Measurements from ENCODE around the gene SUMF2.
A peak's percentile ranks its signal among the peaks of the same experiment; 100 is the strongest.
"Not testable (repeated sequence)": the region's sequence is repeated elsewhere in the genome, so short reads cannot be mapped to it uniquely, and the experiment has no call there.

The SUMF2 gene

GRCh38 chr7:56048245-56048644 lies 15.8 kb upstream of the SUMF2 start:
- TF ChIP-seq ZNF274 (IDR thresholded peaks at IDR 0.05; ENCODE audit: low read depth, low read length), result no peak
- H3K4me3 ChIP-seq (ENCODE audit: low read length), result no peak overlapping the region

GRCh38 chr7:56048763-56049162 lies 15.3 kb upstream of the SUMF2 start:
- H3K4me3 ChIP-seq (ENCODE audit: low read length), result not testable (repeated sequence)

GRCh38 chr7:56051053-56051338 lies 13.1 kb upstream of the SUMF2 start:
- H3K4me3 ChIP-seq (ENCODE audit: low read length), result peak overlapping the region; percentile 98
- no peak for TF ChIP-seq ZNF274 (IDR thresholded peaks at IDR 0.05; ENCODE audit: low read depth, low read length)

- no peak for TF ChIP-seq ZNF274 (IDR thresholded peaks at IDR 0.05; ENCODE audit: low read depth, low read length)
- H3K4me3 ChIP-seq (ENCODE audit: low read length), result peak within 1 kb of the TSS; percentile 98
These were observed 12.5 kb upstream of the SUMF2 start, which contains the start of the genes CCT6A and PSPH for GRCh38 chr7:56051339-56052191. Gene CCT6A, plus strand, starts transcription at chr7:56051765. Its CDS starts 84 bp downstream, at chr7:56051849. Gene PSPH, minus strand, starts transcription at chr7:56051444. Its CDS starts 30,232 bp downstream, at chr7:56021212.

GRCh38 chr7:56053379-56053778 lies 10.7 kb upstream of the SUMF2 start:
- no peak for TF ChIP-seq ZNF274 (IDR thresholded peaks at IDR 0.05; ENCODE audit: low read depth, low read length)
- H3K4me3 ChIP-seq (ENCODE audit: low read length), result peak overlapping the region; percentile 4; the same call in 1 of the 2 replicates

- no peak for TF ChIP-seq ZNF274 (IDR thresholded peaks at IDR 0.05; ENCODE audit: low read depth, low read length)
- H3K4me3 ChIP-seq (ENCODE audit: low read length), result no peak overlapping the region
These were observed 10.1 kb upstream of the SUMF2 start for GRCh38 chr7:56053993-56054392.

GRCh38 chr7:56062382-56062781 lies 1.7 kb upstream of the SUMF2 start:
- TF ChIP-seq ZNF274 (IDR thresholded peaks at IDR 0.05; ENCODE audit: low read depth, low read length), result no peak
- no peak overlapping the region for H3K4me3 ChIP-seq (ENCODE audit: low read length)

GRCh38 chr7:56063500-56063881 lies 595 bp upstream of the SUMF2 start:
- no peak for TF ChIP-seq ZNF274 (IDR thresholded peaks at IDR 0.05; ENCODE audit: low read depth, low read length)
- no peak overlapping the region for H3K4me3 ChIP-seq (ENCODE audit: low read length)

GRCh38 chr7:56066376-56066775 lies 2.3 kb downstream of the SUMF2 start:
- H3K4me3 ChIP-seq (ENCODE audit: low read length), result not testable (repeated sequence)

- H3K4me3 ChIP-seq (ENCODE audit: low read length), result no peak overlapping the region
- TF ChIP-seq ZNF274 (IDR thresholded peaks at IDR 0.05; ENCODE audit: low read depth, low read length), result no peak
These were observed 10.3 kb downstream of the SUMF2 start for GRCh38 chr7:56074371-56074791.

GRCh38 chr7:56077681-56078080 lies 13.6 kb downstream of the SUMF2 start:
- TF ChIP-seq ZNF274 (IDR thresholded peaks at IDR 0.05; ENCODE audit: low read depth, low read length), result no peak
- H3K4me3 ChIP-seq (ENCODE audit: low read length), result no peak overlapping the region

- H3K4me3 ChIP-seq (ENCODE audit: low read length), result no peak overlapping the region
- no peak for TF ChIP-seq ZNF274 (IDR thresholded peaks at IDR 0.05; ENCODE audit: low read depth, low read length)
These were observed 14.1 kb downstream of the SUMF2 start for GRCh38 chr7:56078196-56078595.

- TF ChIP-seq ZNF274 (IDR thresholded peaks at IDR 0.05; ENCODE audit: low read depth, low read length), result no peak
- H3K4me3 ChIP-seq (ENCODE audit: low read length), result no peak overlapping the region
These were observed 15.5 kb downstream of the SUMF2 start for GRCh38 chr7:56079450-56080185.

GRCh38 chr7:56080726-56081435 lies 16.8 kb downstream of the SUMF2 start:
- not testable (repeated sequence) for H3K4me3 ChIP-seq (ENCODE audit: low read length)

Measured in GM08714 (cell line).